GM06990 (cell line): ENCODE results near the gene ZNF609.

Experiments used
- DNase-seq: peaks from one replicate; pipeline ENCODE4 v3.0.0-alpha.2; 2011; ENCODE audit not compliant: insufficient read length; ENCODE audit errors: extremely low read depth
- H3K27me3 ChIP-seq: replicated peaks from 2 replicates; pipeline ENCODE4 v1.6.0; 2011; ENCODE audit warnings: low read length; ENCODE audit not compliant: control insufficient read depth, insufficient read depth
- H3K36me3 ChIP-seq: 2 replicates; pipeline ENCODE4 v1.5.1; 2011; ENCODE audit warnings: low read length; ENCODE audit not compliant: control insufficient read depth, insufficient read depth
- H3K4me3 ChIP-seq: replicated peaks from 2 replicates; pipeline ENCODE4 v1.5.1; 2011; ENCODE audit warnings: low read depth, mild to moderate bottlenecking, control low read depth, low read length
- CTCF ChIP-seq: IDR thresholded peaks from 2 replicates; pipeline ENCODE4 v1.5.1; 2011; ENCODE audit warnings: low read length, control low read depth, mild to moderate bottlenecking, inconsistent platforms; ENCODE audit not compliant: insufficient read depth, poor library complexity, severe bottlenecking

The ZNF609 gene

GRCh38 chr15:64581408-64581761, 121.0 kb downstream of the ZNF609 start:
- Histone ChIP-seq H3K36me3 (no peaks in the 10 kb centered on the region), H3K27me3 (no peaks in the 10 kb centered on the region), H3K4me3 (no peak overlapping the region)
- DNase-seq, result no peak
- no peak for TF ChIP-seq CTCF

- no peaks in the 10 kb centered on the region for H3K27me3 ChIP-seq
- no peak for TF ChIP-seq CTCF
- no peaks in the 10 kb centered on the region for H3K36me3 ChIP-seq
- no peak for DNase-seq
- H3K4me3 ChIP-seq, result no peak overlapping the region
Measured at GRCh38 chr15:64582202-64582601, 121.8 kb downstream of the ZNF609 start.

- no peak for DNase-seq
- TF ChIP-seq CTCF, result no peak
- Histone ChIP-seq H3K4me3 (no peak overlapping the region), H3K27me3 (no peaks in the 10 kb centered on the region), H3K36me3 (no peaks in the 10 kb centered on the region)
Measured at GRCh38 chr15:64583519-64583918, 123.1 kb downstream of the ZNF609 start.

- H3K36me3 ChIP-seq, result no peaks in the 10 kb centered on the region
- no peak overlapping the region for H3K4me3 ChIP-seq
- TF ChIP-seq CTCF, result no peak
- no peak for DNase-seq
- H3K27me3 ChIP-seq, result no peaks in the 10 kb centered on the region
Measured at GRCh38 chr15:64583983-64584382, 123.6 kb downstream of the ZNF609 start.

GRCh38 chr15:64586259-64586870, 126.0 kb downstream of the ZNF609 start:
- DNase-seq, result no peak
- no peak overlapping the region for H3K4me3 ChIP-seq
- TF ChIP-seq CTCF, result no peak
- H3K27me3 ChIP-seq, result no peaks in the 10 kb centered on the region
- H3K36me3 ChIP-seq, result no peaks in the 10 kb centered on the region

- Histone ChIP-seq H3K27me3 (no peaks in the 10 kb centered on the region), H3K36me3 (no peaks in the 10 kb centered on the region), H3K4me3 (no peak overlapping the region)
- no peak for TF ChIP-seq CTCF
- DNase-seq, result no peak
Measured at GRCh38 chr15:64586984-64587383, 126.6 kb downstream of the ZNF609 start.
